Measurements from ENCODE around the gene EID2B.
A peak's percentile ranks its signal among the peaks of the same experiment; 100 is the strongest.

EID2B gene

GRCh38 chr19:39532233-39533002, at the start of gene EID2B:
TSS of gene EID2B (minus strand) at chr19:39532852. CDS start at chr19:39532802, 50 bp downstream.
- peak; percentile 90 for DNase-seq

- peak; percentile 38 for DNase-seq
Observed at GRCh38 chr19:39582442-39582841, 49.8 kb upstream of the EID2B start.

- DNase-seq = no peak
Observed at GRCh38 chr19:39568604-39569003, 36.0 kb upstream of the EID2B start.

- DNase-seq = no peak
Observed at GRCh38 chr19:39566064-39566463, 33.4 kb upstream of the EID2B start.

GRCh38 chr19:39563408-39563807, 30.8 kb upstream of the EID2B start:
- no peak for DNase-seq

GRCh38 chr19:39558624-39559117, 26.0 kb upstream of the EID2B start:
- no peak for DNase-seq

GRCh38 chr19:39557811-39558623, 25.4 kb upstream of the EID2B start:
- DNase-seq = no peak

- no peak for DNase-seq
Observed at GRCh38 chr19:39555883-39556282, 23.2 kb upstream of the EID2B start.

- no peak for DNase-seq
Observed at GRCh38 chr19:39554701-39555311, 22.2 kb upstream of the EID2B start.

GRCh38 chr19:39553082-39553652, 20.5 kb upstream of the EID2B start:
- DNase-seq = no peak

GRCh38 chr19:39550197-39550596, 17.5 kb upstream of the EID2B start:
- no peak for DNase-seq

- DNase-seq = no peak
Observed at GRCh38 chr19:39546599-39546998, 13.9 kb upstream of the EID2B start.

GRCh38 chr19:39544911-39545310, 12.3 kb upstream of the EID2B start:
- DNase-seq = no peak

GRCh38 chr19:39544226-39544903, 11.7 kb upstream of the EID2B start:
- no peak for DNase-seq

GRCh38 chr19:39543477-39543857, 10.8 kb upstream of the EID2B start:
- DNase-seq = no peak

GRCh38 chr19:39542206-39542605, 9.6 kb upstream of the EID2B start:
- no peak for DNase-seq

- DNase-seq = no peak
Observed at GRCh38 chr19:39540333-39540673, 7.7 kb upstream of the EID2B start.

- DNase-seq = peak; percentile 93
Observed at GRCh38 chr19:39539518-39540332, 7.1 kb upstream of the EID2B start, which contains the start of gene EID2. TSS of gene EID2 (minus strand) at chr19:39540161. CDS start at chr19:39540079, 82 bp downstream.

- DNase-seq = no peak
Observed at GRCh38 chr19:39539165-39539517, 6.5 kb upstream of the EID2B start.

- no peak for DNase-seq
Observed at GRCh38 chr19:39533791-39534190, 1.1 kb upstream of the EID2B start.

- DNase-seq = no peak
Observed at GRCh38 chr19:39533003-39533512, 406 bp upstream of the EID2B start.

GRCh38 chr19:39531834-39532232, 819 bp downstream of the EID2B start:
- no peak for DNase-seq
